HPDE6-E6E7 (cell line): ENCODE results near the gene ACOT8.

Experiments used
- DNase-seq: peaks from one replicate; pipeline ENCODE4 v3.0.0; 2011; ENCODE audit warnings: missing footprints; ENCODE audit errors: extremely low spot score

The ACOT8 gene

DNA sequence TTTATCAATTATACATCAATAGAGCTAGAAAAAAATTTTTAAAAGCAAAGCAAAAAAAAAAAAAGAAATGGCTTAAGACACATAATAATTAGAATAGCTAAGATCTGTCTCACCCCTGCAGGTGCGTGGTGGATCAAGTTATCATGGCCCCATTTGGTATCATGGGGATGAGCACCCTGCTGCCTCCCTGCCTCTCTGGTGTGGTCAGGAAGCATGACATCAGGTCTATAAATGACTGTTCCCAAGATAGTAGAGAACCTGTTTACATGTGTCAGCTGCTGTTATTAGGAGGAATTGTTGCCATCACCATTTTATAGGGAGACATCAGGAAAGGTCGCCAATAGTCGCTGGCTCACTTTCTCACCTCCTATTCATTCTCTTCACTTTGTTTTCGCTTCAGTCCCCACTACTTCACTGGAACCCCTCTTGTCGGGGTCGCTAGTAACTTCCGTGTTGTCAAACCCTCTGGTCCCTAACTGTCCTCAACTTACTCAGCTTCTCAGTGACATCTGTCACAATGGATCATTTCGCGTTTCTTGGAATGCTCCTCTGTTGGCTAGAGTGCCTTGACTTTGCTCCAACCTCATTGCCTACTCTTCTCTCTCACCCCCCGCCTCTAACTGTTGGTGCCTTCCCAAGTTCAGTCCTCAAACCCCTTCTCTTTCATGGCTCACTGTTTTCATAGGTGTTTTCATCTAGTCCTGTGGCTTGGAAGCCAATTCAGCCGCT lies 60.7 kb downstream of the ACOT8 start:
- DNase-seq: no peak

DNA sequence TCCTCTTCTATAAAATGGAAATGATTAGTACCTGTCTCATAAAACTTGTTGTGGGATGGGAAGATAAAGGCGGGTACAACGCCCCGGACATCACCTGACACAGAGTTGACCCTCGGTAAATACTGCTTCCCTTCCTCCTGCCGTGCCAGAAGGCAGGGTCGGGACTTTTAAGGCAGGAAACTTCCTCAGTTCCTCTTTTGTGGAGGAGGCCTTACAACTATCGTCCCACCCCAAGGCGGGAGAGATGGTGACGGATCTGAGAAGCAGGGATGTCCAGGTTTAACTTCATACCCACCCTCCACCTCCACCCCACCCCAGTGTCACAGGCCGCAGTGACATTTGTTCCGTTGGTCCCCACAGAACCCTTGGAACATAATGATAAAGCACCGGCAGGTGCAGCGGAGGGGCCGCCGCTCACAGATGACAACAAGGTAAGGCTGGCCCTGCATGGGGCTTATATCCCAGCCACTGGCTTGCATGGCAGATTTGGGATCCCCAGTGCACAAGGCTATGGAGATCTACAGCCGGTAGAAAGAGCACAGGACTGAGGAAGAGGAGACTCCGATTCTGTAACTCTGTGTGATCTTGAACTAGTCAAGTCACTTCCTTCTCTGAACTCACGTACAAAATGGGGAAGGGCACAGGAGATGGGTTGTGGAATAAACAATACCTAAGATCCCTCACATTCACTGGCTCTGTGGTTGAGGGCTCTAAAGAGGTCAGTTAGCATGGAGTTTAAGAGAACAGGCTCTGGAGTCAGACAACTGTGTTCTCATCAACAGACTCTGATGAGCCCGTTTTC lies 64.7 kb downstream of the ACOT8 start:
- no peak for DNase-seq
